ENCODE measurements around the gene FN1. TPM values are rescaled to one million over a fixed set of nuclear protein-coding genes. Genes with fewer than 3 reads are reported as not detected.
"Not testable (repeated sequence)": the region's sequence is repeated elsewhere in the genome, so short reads cannot be mapped to it uniquely, and the experiment has no call there.

FN1 gene
- total RNA-seq, 2 experiments from 2014 or later: 0.45 to 0.57 TPM

- Mint-ChIP-seq H3K9me3 (no peaks in the 10 kb centered on the region), H3K27ac (no peak overlapping the region)
- CTCF ChIA-PET: no interaction called here
Observed at GRCh38 chr2:215360596-215360995, 75.3 kb downstream of the FN1 start.

GRCh38 chr2:215360059-215360458, 75.8 kb downstream of the FN1 start:
- DNase-seq; H3K9me3 Mint-ChIP-seq; H3K27ac Mint-ChIP-seq; intact Hi-C loops (cut with micrococcal nuclease); H3K4me3 Mint-ChIP-seq; CTCF ChIA-PET; H3K27me3 Mint-ChIP-seq (ENCODE audit: low read depth); H3K4me1 Mint-ChIP-seq (ENCODE audit: low read depth): not testable (repeated sequence)
- peaks cover 34% of the 10 kb centered on the region for H3K36me3 Mint-ChIP-seq (ENCODE audit: low read depth)

More at GRCh38 chr2:215360596-215360995, 75.3 kb downstream of the FN1 start:
- DNase-seq: no peak
- peaks cover 35% of the 10 kb centered on the region for H3K36me3 Mint-ChIP-seq (ENCODE audit: low read depth)
- no peaks in the 10 kb centered on the region for H3K27me3 Mint-ChIP-seq (ENCODE audit: low read depth)
- H3K4me1 Mint-ChIP-seq (ENCODE audit: low read depth): peaks cover 2% of the 10 kb centered on the region
- no peak overlapping the region for H3K4me3 Mint-ChIP-seq
- intact Hi-C loops (cut with micrococcal nuclease): no loop called here

- H3K9me3 Mint-ChIP-seq: no peaks in the 10 kb centered on the region
- no peaks in the 10 kb centered on the region for H3K27me3 Mint-ChIP-seq (ENCODE audit: low read depth)
- no peak overlapping the region for H3K4me3 Mint-ChIP-seq
- no peak for DNase-seq
- CTCF ChIA-PET: interaction anchor here (0.8 kb wide), 1 partner anchor 40 kb away, joined by 3 read pairs; no protein-coding TSS in a partner anchor
- peaks cover 2% of the 10 kb centered on the region for H3K4me1 Mint-ChIP-seq (ENCODE audit: low read depth)
- H3K27ac Mint-ChIP-seq: no peak overlapping the region
- intact Hi-C loops (cut with micrococcal nuclease): no loop called here
- H3K36me3 Mint-ChIP-seq (ENCODE audit: low read depth): peaks cover 34% of the 10 kb centered on the region
Observed at GRCh38 chr2:215359576-215359922, 76.3 kb downstream of the FN1 start.

- intact Hi-C loops (cut with micrococcal nuclease): no loop called here
- Mint-ChIP-seq H3K9me3 (no peaks in the 10 kb centered on the region), H3K4me3 (no peak overlapping the region), H3K27me3 (ENCODE audit: low read depth) (no peaks in the 10 kb centered on the region), H3K27ac (no peak overlapping the region), H3K36me3 (ENCODE audit: low read depth) (peaks cover 31% of the 10 kb centered on the region), H3K4me1 (ENCODE audit: low read depth) (peaks cover 2% of the 10 kb centered on the region)
- CTCF ChIA-PET: interaction anchor here (0.8 kb wide), 1 partner anchor 39 kb away, joined by 3 read pairs; no protein-coding TSS in a partner anchor
- DNase-seq: no peak
Observed at GRCh38 chr2:215358891-215359575, 76.8 kb downstream of the FN1 start.

- Mint-ChIP-seq H3K27me3 (ENCODE audit: low read depth) (no peaks in the 10 kb centered on the region), H3K4me3 (no peak overlapping the region), H3K4me1 (ENCODE audit: low read depth) (no peaks in the 10 kb centered on the region), H3K36me3 (ENCODE audit: low read depth) (peaks cover 28% of the 10 kb centered on the region), H3K27ac (no peak overlapping the region), H3K9me3 (no peaks in the 10 kb centered on the region)
- CTCF ChIA-PET: no interaction called here
- DNase-seq: no peak
- intact Hi-C loops (cut with micrococcal nuclease): no loop called here
Observed at GRCh38 chr2:215358312-215358845, 77.5 kb downstream of the FN1 start.

GRCh38 chr2:215357660-215358059, 78.2 kb downstream of the FN1 start:
- H3K27ac Mint-ChIP-seq: no peak overlapping the region
- DNase-seq: no peak
- H3K27me3 Mint-ChIP-seq (ENCODE audit: low read depth): no peaks in the 10 kb centered on the region
- no peaks in the 10 kb centered on the region for H3K9me3 Mint-ChIP-seq
- H3K4me3 Mint-ChIP-seq: no peak overlapping the region
- H3K4me1 Mint-ChIP-seq (ENCODE audit: low read depth): no peaks in the 10 kb centered on the region
- intact Hi-C loops (cut with micrococcal nuclease): no loop called here
- peaks cover 34% of the 10 kb centered on the region for H3K36me3 Mint-ChIP-seq (ENCODE audit: low read depth)
- CTCF ChIA-PET: no interaction called here

GRCh38 chr2:215356948-215357461, 78.9 kb downstream of the FN1 start:
- CTCF ChIA-PET: no interaction called here
- Mint-ChIP-seq H3K27me3 (ENCODE audit: low read depth) (no peaks in the 10 kb centered on the region), H3K36me3 (ENCODE audit: low read depth) (peaks cover 31% of the 10 kb centered on the region), H3K4me1 (ENCODE audit: low read depth) (no peaks in the 10 kb centered on the region), H3K4me3 (no peak overlapping the region), H3K9me3 (no peaks in the 10 kb centered on the region), H3K27ac (no peak overlapping the region)
- intact Hi-C loops (cut with micrococcal nuclease): no loop called here
- DNase-seq: no peak

- H3K9me3 Mint-ChIP-seq: no peaks in the 10 kb centered on the region
- H3K27me3 Mint-ChIP-seq (ENCODE audit: low read depth): no peaks in the 10 kb centered on the region
- no peak overlapping the region for H3K27ac Mint-ChIP-seq
- CTCF ChIA-PET: interaction anchor here (0.9 kb wide), 1 partner anchor 36 kb away, joined by 3 read pairs; no protein-coding TSS in a partner anchor
- H3K36me3 Mint-ChIP-seq (ENCODE audit: low read depth): peaks cover 34% of the 10 kb centered on the region
- no peak for DNase-seq
- intact Hi-C loops (cut with micrococcal nuclease): no loop called here
- H3K4me3 Mint-ChIP-seq: no peak overlapping the region
- H3K4me1 Mint-ChIP-seq (ENCODE audit: low read depth): no peaks in the 10 kb centered on the region
Observed at GRCh38 chr2:215356334-215356947, 79.4 kb downstream of the FN1 start.

- Mint-ChIP-seq H3K27ac (no peak overlapping the region), H3K4me3 (no peak overlapping the region), H3K9me3 (no peaks in the 10 kb centered on the region), H3K27me3 (ENCODE audit: low read depth) (no peaks in the 10 kb centered on the region), H3K4me1 (ENCODE audit: low read depth) (no peaks in the 10 kb centered on the region), H3K36me3 (ENCODE audit: low read depth) (peaks cover 37% of the 10 kb centered on the region)
- no peak for DNase-seq
- CTCF ChIA-PET: interaction anchor here (0.9 kb wide), 1 partner anchor 36 kb away, joined by 3 read pairs; no protein-coding TSS in a partner anchor
- intact Hi-C loops (cut with micrococcal nuclease): no loop called here
Observed at GRCh38 chr2:215355801-215356200, 80.1 kb downstream of the FN1 start.

GRCh38 chr2:215354771-215355695, 80.8 kb downstream of the FN1 start:
- H3K27me3 Mint-ChIP-seq (ENCODE audit: low read depth): no peaks in the 10 kb centered on the region
- H3K36me3 Mint-ChIP-seq (ENCODE audit: low read depth): peaks cover 44% of the 10 kb centered on the region
- H3K4me3 Mint-ChIP-seq: no peak overlapping the region
- DNase-seq: no peak
- no peaks in the 10 kb centered on the region for H3K4me1 Mint-ChIP-seq (ENCODE audit: low read depth)
- no peaks in the 10 kb centered on the region for H3K9me3 Mint-ChIP-seq
- no peak overlapping the region for H3K27ac Mint-ChIP-seq
- CTCF ChIA-PET: interaction anchor here (0.7 to 0.9 kb wide), 2 partner anchors 37 to 1566 kb away, joined by 3 read pairs; no protein-coding TSS in a partner anchor
- intact Hi-C loops (cut with micrococcal nuclease): no loop called here

- H3K4me1 Mint-ChIP-seq (ENCODE audit: low read depth): no peaks in the 10 kb centered on the region
- H3K36me3 Mint-ChIP-seq (ENCODE audit: low read depth): peaks cover 59% of the 10 kb centered on the region
- H3K4me3 Mint-ChIP-seq: no peak overlapping the region
- no peaks in the 10 kb centered on the region for H3K9me3 Mint-ChIP-seq
- DNase-seq: no peak
- H3K27me3 Mint-ChIP-seq (ENCODE audit: low read depth): no peaks in the 10 kb centered on the region
- CTCF ChIA-PET: no interaction called here
- intact Hi-C loops (cut with micrococcal nuclease): no loop called here
- H3K27ac Mint-ChIP-seq: no peak overlapping the region
Observed at GRCh38 chr2:215352602-215353001, 83.3 kb downstream of the FN1 start.

GRCh38 chr2:215347878-215348277, 88.0 kb downstream of the FN1 start:
- Mint-ChIP-seq H3K27ac (no peak overlapping the region), H3K4me1 (ENCODE audit: low read depth) (no peaks in the 10 kb centered on the region), H3K9me3 (no peaks in the 10 kb centered on the region), H3K27me3 (ENCODE audit: low read depth) (no peaks in the 10 kb centered on the region), H3K4me3 (no peak overlapping the region), H3K36me3 (ENCODE audit: low read depth) (peaks cover 70% of the 10 kb centered on the region)
- no peak for DNase-seq
- intact Hi-C loops (cut with micrococcal nuclease): no loop called here
- CTCF ChIA-PET: no interaction called here
